ENCODE measurements around the gene TEX2.

The TEX2 gene

DNA sequence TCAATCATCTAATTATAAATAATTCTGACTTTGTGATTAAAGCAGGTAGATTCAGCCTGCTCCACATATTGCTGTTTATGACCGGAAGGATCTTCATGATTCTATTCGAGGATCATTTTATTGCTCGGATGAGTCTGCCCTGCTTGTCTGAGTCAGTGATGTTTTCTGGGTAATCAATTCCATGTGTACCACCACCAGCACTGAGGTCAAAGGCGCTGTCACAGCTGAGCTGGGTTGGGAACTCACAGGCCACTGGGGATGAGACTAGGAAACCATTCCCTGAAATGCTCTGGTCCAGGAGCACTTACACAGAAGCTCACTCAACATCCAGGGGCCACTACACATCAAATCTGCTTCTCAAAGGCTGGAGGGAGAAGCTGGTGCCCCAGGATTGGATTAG is 102.7 kb downstream of the TEX2 start:
- TF ChIP-seq CREB1 (IDR thresholded peaks at IDR 0.05; ENCODE audit: low read depth) (no peak), ZBTB7A (IDR thresholded peaks at IDR 0.05; ENCODE audit: low read depth) (no peak), NFIC (IDR thresholded peaks at IDR 0.05) (no peak), EP300 (IDR thresholded peaks at IDR 0.05; ENCODE audit: borderline replicate concordance) (no peak), YY1 (IDR thresholded peaks at IDR 0.05; ENCODE audit: low read depth) (no peak), TEAD4 (IDR thresholded peaks at IDR 0.05) (no peak), EGR1 (IDR thresholded peaks at IDR 0.05) (no peak), TAF1 (IDR thresholded peaks at IDR 0.05; ENCODE audit: low read depth) (no peak), RAD21 (IDR thresholded peaks at IDR 0.05; ENCODE audit: low read depth) (no peak), CEBPB (IDR thresholded peaks at IDR 0.05) (no peak), FOXM1 (IDR thresholded peaks at IDR 0.05; ENCODE audit: borderline replicate concordance, low read depth) (no peak), TCF12 (IDR thresholded peaks at IDR 0.05; ENCODE audit: low read depth) (no peak)
- TF ChIP-seq, protein P1, sequence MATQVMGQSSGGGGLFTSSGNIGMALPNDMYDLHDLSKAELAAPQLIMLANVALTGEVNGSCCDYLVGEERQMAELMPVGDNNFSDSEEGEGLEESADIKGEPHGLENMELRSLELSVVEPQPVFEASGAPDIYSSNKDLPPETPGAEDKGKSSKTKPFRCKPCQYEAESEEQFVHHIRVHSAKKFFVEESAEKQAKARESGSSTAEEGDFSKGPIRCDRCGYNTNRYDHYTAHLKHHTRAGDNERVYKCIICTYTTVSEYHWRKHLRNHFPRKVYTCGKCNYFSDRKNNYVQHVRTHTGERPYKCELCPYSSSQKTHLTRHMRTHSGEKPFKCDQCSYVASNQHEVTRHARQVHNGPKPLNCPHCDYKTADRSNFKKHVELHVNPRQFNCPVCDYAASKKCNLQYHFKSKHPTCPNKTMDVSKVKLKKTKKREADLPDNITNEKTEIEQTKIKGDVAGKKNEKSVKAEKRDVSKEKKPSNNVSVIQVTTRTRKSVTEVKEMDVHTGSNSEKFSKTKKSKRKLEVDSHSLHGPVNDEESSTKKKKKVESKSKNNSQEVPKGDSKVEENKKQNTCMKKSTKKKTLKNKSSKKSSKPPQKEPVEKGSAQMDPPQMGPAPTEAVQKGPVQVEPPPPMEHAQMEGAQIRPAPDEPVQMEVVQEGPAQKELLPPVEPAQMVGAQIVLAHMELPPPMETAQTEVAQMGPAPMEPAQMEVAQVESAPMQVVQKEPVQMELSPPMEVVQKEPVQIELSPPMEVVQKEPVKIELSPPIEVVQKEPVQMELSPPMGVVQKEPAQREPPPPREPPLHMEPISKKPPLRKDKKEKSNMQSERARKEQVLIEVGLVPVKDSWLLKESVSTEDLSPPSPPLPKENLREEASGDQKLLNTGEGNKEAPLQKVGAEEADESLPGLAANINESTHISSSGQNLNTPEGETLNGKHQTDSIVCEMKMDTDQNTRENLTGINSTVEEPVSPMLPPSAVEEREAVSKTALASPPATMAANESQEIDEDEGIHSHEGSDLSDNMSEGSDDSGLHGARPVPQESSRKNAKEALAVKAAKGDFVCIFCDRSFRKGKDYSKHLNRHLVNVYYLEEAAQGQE (IDR thresholded peaks at IDR 0.05; ENCODE audit: low read depth): no peak
- TF ChIP-seq, protein P2, sequence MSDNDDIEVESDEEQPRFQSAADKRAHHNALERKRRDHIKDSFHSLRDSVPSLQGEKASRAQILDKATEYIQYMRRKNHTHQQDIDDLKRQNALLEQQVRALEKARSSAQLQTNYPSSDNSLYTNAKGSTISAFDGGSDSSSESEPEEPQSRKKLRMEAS (IDR thresholded peaks at IDR 0.05): no peak
- TF ChIP-seq, protein P3, sequence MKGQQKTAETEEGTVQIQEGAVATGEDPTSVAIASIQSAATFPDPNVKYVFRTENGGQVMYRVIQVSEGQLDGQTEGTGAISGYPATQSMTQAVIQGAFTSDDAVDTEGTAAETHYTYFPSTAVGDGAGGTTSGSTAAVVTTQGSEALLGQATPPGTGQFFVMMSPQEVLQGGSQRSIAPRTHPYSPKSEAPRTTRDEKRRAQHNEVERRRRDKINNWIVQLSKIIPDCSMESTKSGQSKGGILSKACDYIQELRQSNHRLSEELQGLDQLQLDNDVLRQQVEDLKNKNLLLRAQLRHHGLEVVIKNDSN (IDR thresholded peaks at IDR 0.05): no peak

DNA sequence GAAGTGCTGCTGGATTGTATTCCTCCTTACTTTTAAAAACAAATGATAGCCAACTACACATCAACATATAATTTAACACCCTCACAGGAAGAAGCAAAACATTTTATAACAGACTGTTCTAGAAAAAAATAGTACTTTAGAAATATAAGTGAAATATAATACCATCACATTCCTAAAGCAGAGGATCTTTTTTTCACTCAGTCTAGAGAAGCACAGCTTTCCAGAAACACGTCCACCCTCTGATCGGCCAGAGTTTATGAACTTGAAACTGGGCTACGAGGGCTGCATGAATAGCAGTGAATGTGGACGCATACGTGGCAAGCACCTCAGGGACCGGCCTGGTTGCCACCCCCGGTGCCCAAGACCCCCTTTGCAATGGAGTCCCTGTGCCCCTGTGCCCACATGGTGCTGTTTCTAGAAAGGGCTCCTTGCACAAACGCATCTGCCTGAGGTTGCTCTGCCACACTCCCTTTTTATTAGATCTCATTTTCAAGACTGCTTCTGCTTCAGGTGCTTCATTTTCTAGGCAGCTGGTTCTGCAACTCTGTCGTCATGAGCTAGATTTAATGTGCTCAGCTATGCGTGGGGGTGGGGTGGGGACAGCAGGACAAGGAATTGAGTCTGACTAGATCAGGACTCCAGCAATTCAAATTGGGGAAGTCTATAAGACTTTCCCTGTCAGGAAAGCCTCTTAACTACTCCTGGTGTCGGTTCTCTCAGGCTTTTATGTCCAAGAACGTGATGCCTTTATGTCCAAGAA is 104.0 kb downstream of the TEX2 start:
- no peak for TF ChIP-seq TCF12 (IDR thresholded peaks at IDR 0.05; ENCODE audit: low read depth)
- TF ChIP-seq EP300 (IDR thresholded peaks at IDR 0.05; ENCODE audit: borderline replicate concordance): no peak
- no peak for TF ChIP-seq NFIC (IDR thresholded peaks at IDR 0.05)
- TF ChIP-seq, protein P3 (IDR thresholded peaks at IDR 0.05): no peak
- no peak for TF ChIP-seq FOXM1 (IDR thresholded peaks at IDR 0.05; ENCODE audit: borderline replicate concordance, low read depth)
- TF ChIP-seq ZBTB7A (IDR thresholded peaks at IDR 0.05; ENCODE audit: low read depth): no peak
- TF ChIP-seq, protein P2 (IDR thresholded peaks at IDR 0.05): no peak
- no peak for TF ChIP-seq EGR1 (IDR thresholded peaks at IDR 0.05)
- TF ChIP-seq CREB1 (IDR thresholded peaks at IDR 0.05; ENCODE audit: low read depth): no peak
- TF ChIP-seq RAD21 (IDR thresholded peaks at IDR 0.05; ENCODE audit: low read depth): no peak

DNA sequence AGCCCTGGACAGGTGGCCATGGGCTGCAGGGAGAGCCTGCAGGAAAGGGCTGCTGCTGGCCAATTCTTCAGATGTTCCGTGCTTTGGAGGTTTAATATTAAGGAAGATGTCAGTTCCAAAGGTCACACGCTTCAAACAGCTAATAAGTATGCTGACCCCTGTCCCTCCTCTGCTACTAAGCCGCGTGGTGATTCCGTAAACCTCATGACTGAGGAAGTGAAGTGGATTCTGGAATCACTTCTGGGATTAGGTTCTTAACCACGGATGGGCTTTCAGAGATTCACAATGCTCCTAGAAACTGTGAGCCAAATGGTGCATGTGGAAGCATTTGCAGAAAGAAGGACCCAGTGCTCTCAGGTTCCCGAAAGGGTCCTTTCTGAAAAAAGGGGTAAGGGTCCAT is 104.7 kb downstream of the TEX2 start:
- TF ChIP-seq YY1 (IDR thresholded peaks at IDR 0.05; ENCODE audit: low read depth) (no peak), FOXM1 (IDR thresholded peaks at IDR 0.05; ENCODE audit: borderline replicate concordance, low read depth) (no peak), ZBTB7A (IDR thresholded peaks at IDR 0.05; ENCODE audit: low read depth) (no peak), EP300 (IDR thresholded peaks at IDR 0.05; ENCODE audit: borderline replicate concordance) (no peak), NFIC (IDR thresholded peaks at IDR 0.05) (no peak), RAD21 (IDR thresholded peaks at IDR 0.05; ENCODE audit: low read depth) (no peak), TAF1 (IDR thresholded peaks at IDR 0.05; ENCODE audit: low read depth) (no peak), CREB1 (IDR thresholded peaks at IDR 0.05; ENCODE audit: low read depth) (no peak)
- TF ChIP-seq, protein P1 (IDR thresholded peaks at IDR 0.05; ENCODE audit: low read depth): no peak
- TF ChIP-seq, protein P2 (IDR thresholded peaks at IDR 0.05): no peak

DNA sequence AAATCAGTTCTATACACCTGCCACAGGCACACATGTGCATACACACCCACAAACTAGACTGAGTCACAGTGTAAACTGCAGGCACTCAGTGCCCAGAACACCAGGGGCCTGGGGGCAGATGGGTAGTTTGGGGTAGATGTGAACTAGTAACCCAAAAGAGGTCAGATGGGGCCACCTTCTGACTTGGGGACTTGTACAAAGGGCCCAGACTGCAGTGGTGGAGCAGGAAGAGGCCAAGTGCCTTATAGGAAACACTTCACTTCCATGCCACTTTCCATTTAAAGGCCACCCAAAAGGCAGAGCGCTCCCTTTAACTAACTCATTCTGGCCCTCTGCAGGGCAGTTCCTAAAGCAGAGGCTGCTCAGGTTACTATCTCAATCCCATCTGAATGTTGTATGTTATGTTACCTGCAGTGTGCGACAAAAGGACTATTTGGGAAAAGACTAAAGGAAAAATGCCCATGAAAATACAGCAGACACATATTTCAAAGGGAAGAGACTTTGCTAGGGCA is 105.3 kb downstream of the TEX2 start:
- no peak for TF ChIP-seq TCF12 (IDR thresholded peaks at IDR 0.05; ENCODE audit: low read depth)
- TF ChIP-seq CREB1 (IDR thresholded peaks at IDR 0.05; ENCODE audit: low read depth): no peak
- no peak for TF ChIP-seq ZBTB7A (IDR thresholded peaks at IDR 0.05; ENCODE audit: low read depth)
- TF ChIP-seq EP300 (IDR thresholded peaks at IDR 0.05; ENCODE audit: borderline replicate concordance): no peak
- no peak for TF ChIP-seq FOXM1 (IDR thresholded peaks at IDR 0.05; ENCODE audit: borderline replicate concordance, low read depth)
- TF ChIP-seq TEAD4 (IDR thresholded peaks at IDR 0.05): no peak
- TF ChIP-seq, protein P1 (IDR thresholded peaks at IDR 0.05; ENCODE audit: low read depth): no peak
